DND-41 (cell line): ENCODE measurements around the gene TBC1D9.
"Not testable (repeated sequence)": the region's sequence is repeated elsewhere in the genome, so short reads cannot be mapped to it uniquely, and the experiment has no call there.

Experiments
- ATAC-seq: fragments of 200-7000 bp; cut with Tn5 transposase; 3 replicates; pipeline ENCODE4 v1.9.1; 2021; ENCODE audit warnings: low read depth; ENCODE audit not compliant: insufficient read depth
- DNase-seq: peaks from one replicate; pipeline ENCODE4 v3.0.0-alpha.2; 2020
- H2AFZ ChIP-seq: 2 replicates; pipeline ENCODE4 v1.6.0; 2012; ENCODE audit warnings: low read depth, low read length
- H3K27ac ChIP-seq: 2 replicates; pipeline ENCODE4 v1.5.1; 2012; ENCODE audit warnings: low read length, inconsistent platforms
- H3K27me3 ChIP-seq: fragments of 200-600 bp; sonication (generic); 2 replicates; pipeline ENCODE4 v1.6.0; 2012; ENCODE audit warnings: low read length, mild to moderate bottlenecking, inconsistent platforms; ENCODE audit not compliant: insufficient read depth, poor library complexity
- H3K36me3 ChIP-seq: 2 replicates; pipeline ENCODE4 v1.5.1; 2012; ENCODE audit warnings: low read length, inconsistent platforms; ENCODE audit not compliant: insufficient read depth
- H3K4me1 ChIP-seq: 2 replicates; pipeline ENCODE4 v1.5.1; 2012; ENCODE audit warnings: mild to moderate bottlenecking, low read length; ENCODE audit not compliant: insufficient read depth
- H3K4me2 ChIP-seq: 2 replicates; pipeline ENCODE4 v1.6.0; 2012; ENCODE audit warnings: mild to moderate bottlenecking, moderate library complexity, low read length, inconsistent platforms; ENCODE audit not compliant: insufficient read depth
- H3K4me3 ChIP-seq, 2 experiments: fragments of 200-600 bp in 1 of 2; shearing (Covaris generic) in 1 of 2; 2 replicates each; pipeline ENCODE4 v1.5.1; 2012 to 2016; ENCODE audit warnings: inconsistent platforms in 2 of 2, low read length in 2 of 2, mild to moderate bottlenecking in 2 of 2, low read depth in 1 of 2, moderate library complexity in 1 of 2
- H3K79me2 ChIP-seq: 2 replicates; pipeline ENCODE4 v1.6.0; 2012; ENCODE audit warnings: low read length, inconsistent platforms; ENCODE audit not compliant: insufficient read depth
- H3K9ac ChIP-seq: 2 replicates; pipeline ENCODE4 v1.6.0; 2012; ENCODE audit warnings: low read depth, mild to moderate bottlenecking, inconsistent platforms, low read length, moderate library complexity
- H3K9me3 ChIP-seq: 2 replicates; pipeline ENCODE4 v1.5.1; 2012; ENCODE audit warnings: low read length, moderate library complexity, mild to moderate bottlenecking, inconsistent platforms; ENCODE audit not compliant: insufficient read depth, severe bottlenecking
- H4K20me1 ChIP-seq: 2 replicates; pipeline ENCODE4 v1.6.0; 2012; ENCODE audit warnings: low read length; ENCODE audit not compliant: insufficient read depth
- EZH2 ChIP-seq: IDR thresholded peaks from 3 replicates; pipeline ENCODE4 v1.6.1; 2012; ENCODE audit warnings: borderline replicate concordance, low read depth, mild to moderate bottlenecking, moderate library complexity, low read length, inconsistent platforms; ENCODE audit not compliant: severe bottlenecking
- TF ChIP-seq, protein P1 (sequence below): IDR thresholded peaks from 2 replicates; pipeline ENCODE4 v1.5.1; 2012; ENCODE audit warnings: borderline replicate concordance, low read length, moderate library complexity, mild to moderate bottlenecking; ENCODE audit not compliant: poor library complexity, severe bottlenecking; ENCODE audit errors: extremely low read depth

The TBC1D9 gene

DNA sequence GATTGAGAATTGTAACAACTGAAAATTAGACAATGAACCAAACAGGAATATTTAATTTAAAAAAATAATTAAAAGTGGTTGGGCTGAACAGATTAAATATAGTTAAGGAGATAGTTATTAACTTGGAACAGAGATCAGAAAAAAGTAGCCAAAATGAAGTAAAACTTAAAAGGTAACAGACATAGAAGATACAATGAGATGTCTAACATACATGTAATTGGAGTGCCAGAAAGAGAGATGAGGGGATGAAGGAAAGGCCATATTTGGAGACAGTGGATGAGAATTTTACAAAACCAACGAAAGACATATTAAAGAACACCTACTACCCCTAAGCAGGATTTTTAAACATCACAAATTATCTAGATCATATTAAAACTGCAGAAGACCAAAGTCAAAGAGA lies 8.0 kb downstream of the TBC1D9 start:
- no peaks in the 10 kb centered on the region for H3K4me1 ChIP-seq
- no peaks in the 10 kb centered on the region for H3K27me3 ChIP-seq
- no peak overlapping the region for H3K4me2 ChIP-seq
- H3K9ac ChIP-seq, result no peak overlapping the region
- TF ChIP-seq EZH2, result no peak
- TF ChIP-seq, protein P1, sequence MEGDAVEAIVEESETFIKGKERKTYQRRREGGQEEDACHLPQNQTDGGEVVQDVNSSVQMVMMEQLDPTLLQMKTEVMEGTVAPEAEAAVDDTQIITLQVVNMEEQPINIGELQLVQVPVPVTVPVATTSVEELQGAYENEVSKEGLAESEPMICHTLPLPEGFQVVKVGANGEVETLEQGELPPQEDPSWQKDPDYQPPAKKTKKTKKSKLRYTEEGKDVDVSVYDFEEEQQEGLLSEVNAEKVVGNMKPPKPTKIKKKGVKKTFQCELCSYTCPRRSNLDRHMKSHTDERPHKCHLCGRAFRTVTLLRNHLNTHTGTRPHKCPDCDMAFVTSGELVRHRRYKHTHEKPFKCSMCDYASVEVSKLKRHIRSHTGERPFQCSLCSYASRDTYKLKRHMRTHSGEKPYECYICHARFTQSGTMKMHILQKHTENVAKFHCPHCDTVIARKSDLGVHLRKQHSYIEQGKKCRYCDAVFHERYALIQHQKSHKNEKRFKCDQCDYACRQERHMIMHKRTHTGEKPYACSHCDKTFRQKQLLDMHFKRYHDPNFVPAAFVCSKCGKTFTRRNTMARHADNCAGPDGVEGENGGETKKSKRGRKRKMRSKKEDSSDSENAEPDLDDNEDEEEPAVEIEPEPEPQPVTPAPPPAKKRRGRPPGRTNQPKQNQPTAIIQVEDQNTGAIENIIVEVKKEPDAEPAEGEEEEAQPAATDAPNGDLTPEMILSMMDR, result no peak
- no peak for ATAC-seq
- no peak overlapping the region for H3K4me3 ChIP-seq
- H2AFZ ChIP-seq, result no peak overlapping the region
- H3K79me2 ChIP-seq, result no peaks in the 10 kb centered on the region
- no peaks in the 10 kb centered on the region for H3K9me3 ChIP-seq
- no peaks in the 10 kb centered on the region for H3K36me3 ChIP-seq
- DNase-seq, result no peak
- no peaks in the 10 kb centered on the region for H4K20me1 ChIP-seq
- H3K27ac ChIP-seq, result no peak overlapping the region

- H3K27me3 ChIP-seq, DNase-seq, H2AFZ ChIP-seq, H3K4me3 ChIP-seq, H3K9me3 ChIP-seq, H3K27ac ChIP-seq, H3K4me2 ChIP-seq, H4K20me1 ChIP-seq, H3K36me3 ChIP-seq, H3K79me2 ChIP-seq, H3K9ac ChIP-seq, H3K4me1 ChIP-seq, ATAC-seq: not testable (repeated sequence)
These were observed 9.6 kb downstream of the TBC1D9 start for GRCh38 chr4:140746546-140746945.

DNA sequence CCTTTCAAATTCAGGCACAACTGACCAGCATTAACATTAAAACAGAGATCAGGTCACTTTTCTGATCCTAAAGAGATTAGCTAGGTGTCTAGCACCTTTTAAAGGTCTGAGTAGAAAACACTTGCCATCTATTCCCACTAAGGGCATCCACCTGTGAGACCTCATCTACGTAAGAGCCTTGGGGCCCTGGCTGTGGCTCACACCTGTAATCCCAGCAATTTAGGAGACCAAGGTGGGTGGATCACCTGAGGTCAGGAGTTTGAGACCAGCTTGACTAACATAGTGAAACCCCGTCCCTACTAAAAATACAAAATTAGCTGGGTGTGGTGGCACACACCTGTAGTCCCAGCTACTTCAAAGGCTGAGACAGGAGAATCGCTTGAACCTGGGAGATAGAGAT lies 11.8 kb downstream of the TBC1D9 start:
- ATAC-seq (no peak), DNase-seq (no peak)
- H3K27me3 ChIP-seq, result peaks cover 4% of the 10 kb centered on the region
- H3K4me1 ChIP-seq, result no peaks in the 10 kb centered on the region
- H4K20me1 ChIP-seq, result no peaks in the 10 kb centered on the region
- H2AFZ ChIP-seq, result no peak overlapping the region
- H3K4me2 ChIP-seq, result no peak overlapping the region
- H3K9me3 ChIP-seq, result no peaks in the 10 kb centered on the region
- H3K27ac ChIP-seq, result no peak overlapping the region
- H3K9ac ChIP-seq, result no peak overlapping the region
- H3K79me2 ChIP-seq, result no peaks in the 10 kb centered on the region
- no peak overlapping the region for H3K4me3 ChIP-seq
- no peaks in the 10 kb centered on the region for H3K36me3 ChIP-seq
- TF ChIP-seq, protein P1, result no peak
- no peak for TF ChIP-seq EZH2

DNA sequence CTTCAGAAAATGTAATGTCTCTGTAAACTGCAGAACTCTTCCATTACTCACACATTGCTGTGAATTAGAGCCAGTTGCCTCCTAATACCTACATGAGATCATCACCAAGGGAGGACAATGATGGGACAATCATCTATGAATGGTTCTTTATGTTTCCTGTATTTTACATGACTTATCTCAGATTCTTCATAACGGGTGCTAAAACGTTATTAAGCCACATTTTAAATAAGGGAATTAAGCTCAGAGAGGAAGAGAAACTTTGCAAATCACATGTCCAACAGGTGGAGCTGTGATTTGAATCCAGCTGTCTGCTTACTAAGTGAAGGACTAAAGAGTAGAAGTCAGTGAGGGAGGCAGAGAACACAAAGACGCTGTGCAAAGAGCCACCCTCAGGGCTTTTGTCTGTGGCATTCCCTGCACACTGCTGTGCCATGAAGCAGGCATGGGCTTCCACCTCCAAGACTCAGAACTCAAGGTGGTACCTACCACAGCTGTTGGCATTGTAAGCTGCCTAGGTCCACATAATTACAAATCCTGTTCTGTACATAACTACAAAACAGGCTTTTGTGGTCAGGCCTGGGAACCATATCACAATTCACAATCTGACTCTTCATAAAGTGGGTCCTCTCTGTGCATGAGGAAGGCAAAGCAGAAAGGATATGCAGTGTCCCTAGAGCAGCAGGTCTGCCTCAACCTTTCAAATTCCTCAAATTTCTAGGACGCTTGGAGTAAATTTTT lies 12.8 kb downstream of the TBC1D9 start:
- ATAC-seq (no peak), DNase-seq (no peak)
- Histone ChIP-seq H3K27ac (no peak overlapping the region), H3K9ac (no peak overlapping the region), H3K36me3 (no peaks in the 10 kb centered on the region), H3K27me3 (peaks cover 5% of the 10 kb centered on the region), H3K4me1 (no peaks in the 10 kb centered on the region), H3K79me2 (no peaks in the 10 kb centered on the region), H3K9me3 (no peaks in the 10 kb centered on the region), H3K4me2 (no peak overlapping the region), H3K4me3 (no peak overlapping the region), H4K20me1 (no peaks in the 10 kb centered on the region), H2AFZ (no peak overlapping the region)
- no peak for TF ChIP-seq EZH2
- TF ChIP-seq, protein P1, result peak; percentile 7
